GM12892 (cell line): ENCODE results near the gene HMCN1.

Experiments
- POLR2A ChIP-seq: IDR thresholded peaks from 2 replicates; pipeline ENCODE4 v1.6.1; 2011; ENCODE audit warnings: low read depth, low read length, control low read depth
- POLR2AphosphoS5 ChIP-seq: IDR thresholded peaks from 2 replicates; pipeline ENCODE4 v1.6.1; 2011; ENCODE audit warnings: low read depth, low read length, control low read depth

DNA sequence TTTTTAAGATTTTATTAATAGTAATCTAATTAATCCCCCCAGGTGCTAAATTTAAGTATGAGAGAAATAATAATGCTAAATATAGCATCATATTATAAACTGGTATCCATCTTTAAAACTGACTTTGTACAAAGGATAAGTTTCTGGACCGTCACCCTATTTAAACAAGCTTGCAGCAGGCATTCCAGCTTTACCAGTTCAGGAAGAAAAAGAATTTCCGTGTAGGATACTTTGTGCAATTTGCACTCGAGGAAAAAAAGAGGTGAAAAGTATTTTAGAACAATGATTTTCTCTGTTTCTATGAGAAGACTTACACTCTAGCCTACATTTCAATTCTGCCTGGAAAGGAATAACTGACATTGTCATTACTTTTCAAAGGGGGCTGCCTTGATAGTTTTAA is 27.6 kb downstream of the HMCN1 start:
- no peak for TF ChIP-seq POLR2AphosphoS5
- TF ChIP-seq POLR2A = no peak
